DMS53 treated with DMSO at 0.1 percent for 48 hours (cell line): ENCODE data around the gene CD300E.
A peak's percentile ranks its signal among the peaks of the same experiment; 100 is the strongest.
"Not testable (repeated sequence)": the region's sequence is repeated elsewhere in the genome, so short reads cannot be mapped to it uniquely, and the experiment has no call there.

ENCODE experiments used
- DNase-seq: peaks from one replicate; lab custom pipeline; 2025; ENCODE audit not compliant: unreplicated experiment; lab: John Stamatoyannopoulos, UW

Gene CD300E

GRCh38 chr17:74636541-74637085 lies 13.1 kb upstream of the CD300E start:
- not testable (repeated sequence) for DNase-seq

GRCh38 chr17:74635418-74635817 lies 11.9 kb upstream of the CD300E start:
- no peak for DNase-seq

GRCh38 chr17:74633326-74633725 lies 9.8 kb upstream of the CD300E start:
- peak; percentile 91 for DNase-seq

GRCh38 chr17:74632617-74633016 lies 9.1 kb upstream of the CD300E start:
- no peak for DNase-seq

- DNase-seq, result no peak
Observed at GRCh38 chr17:74631468-74632450, 8.2 kb upstream of the CD300E start.

- not testable (repeated sequence) for DNase-seq
Observed at GRCh38 chr17:74630251-74630650, 6.7 kb upstream of the CD300E start.

GRCh38 chr17:74625661-74626060 lies 2.1 kb upstream of the CD300E start:
- DNase-seq, result no peak

- DNase-seq, result no peak
Observed at GRCh38 chr17:74624131-74624530, 593 bp upstream of the CD300E start.

- DNase-seq, result no peak
Observed at GRCh38 chr17:74619077-74619673, 4.4 kb downstream of the CD300E start.

GRCh38 chr17:74618451-74618850 lies 5.1 kb downstream of the CD300E start:
- DNase-seq, result no peak

- no peak for DNase-seq
Observed at GRCh38 chr17:74616696-74617095, 6.8 kb downstream of the CD300E start.

- no peak for DNase-seq
Observed at GRCh38 chr17:74612046-74612445, 11.5 kb downstream of the CD300E start.

GRCh38 chr17:74610108-74610507 lies 13.4 kb downstream of the CD300E start:
- no peak for DNase-seq

GRCh38 chr17:74608511-74608910 lies 15.0 kb downstream of the CD300E start:
- no peak for DNase-seq

- no peak for DNase-seq
Observed at GRCh38 chr17:74607221-74607620, 16.3 kb downstream of the CD300E start.

GRCh38 chr17:74606050-74606449 lies 17.5 kb downstream of the CD300E start:
- DNase-seq, result no peak

- no peak for DNase-seq
Observed at GRCh38 chr17:74605361-74605760, 18.2 kb downstream of the CD300E start.

- no peak for DNase-seq
Observed at GRCh38 chr17:74604761-74605160, 18.8 kb downstream of the CD300E start.

GRCh38 chr17:74604200-74604599 lies 19.3 kb downstream of the CD300E start:
- DNase-seq, result no peak

GRCh38 chr17:74603746-74604145 lies 19.8 kb downstream of the CD300E start:
- DNase-seq, result no peak

- no peak for DNase-seq
Observed at GRCh38 chr17:74603037-74603635, 20.4 kb downstream of the CD300E start.
